Limb (tissue), 2 donors: Measurements from ENCODE around the gene NRXN2.
A peak's percentile ranks its signal among the peaks of the same experiment; 100 is the strongest.
"Not testable (repeated sequence)": the region's sequence is repeated elsewhere in the genome, so short reads cannot be mapped to it uniquely, and the experiment has no call there.

Experiments used
- DNase-seq, 2 donors: peaks; one replicate each; pipeline ENCODE4 v3.0.0-alpha.2; 2016; ENCODE audit errors: extremely low spot score in 2 of 2

The NRXN2 gene

DNA sequence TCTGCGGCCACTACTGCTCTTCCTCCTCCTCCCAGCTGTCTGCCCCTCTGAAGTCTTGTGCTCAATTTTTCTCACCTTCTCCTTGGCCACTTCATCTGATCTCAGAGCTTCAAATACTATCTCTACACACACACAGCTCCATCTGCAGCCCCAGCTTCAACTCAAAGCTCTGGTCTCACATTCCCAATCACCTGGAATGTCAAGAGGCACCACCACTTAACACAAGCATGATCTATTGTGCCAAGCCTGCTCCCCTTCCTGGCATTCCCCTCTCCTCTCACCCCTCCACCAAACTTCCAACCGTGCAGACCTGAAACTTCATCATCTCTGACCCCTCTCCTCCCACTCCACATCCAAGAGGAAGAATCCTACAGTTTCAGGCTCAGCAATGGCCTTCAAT is 17.5 kb downstream of the NRXN2 start:
- DNase-seq, result no peak

DNA sequence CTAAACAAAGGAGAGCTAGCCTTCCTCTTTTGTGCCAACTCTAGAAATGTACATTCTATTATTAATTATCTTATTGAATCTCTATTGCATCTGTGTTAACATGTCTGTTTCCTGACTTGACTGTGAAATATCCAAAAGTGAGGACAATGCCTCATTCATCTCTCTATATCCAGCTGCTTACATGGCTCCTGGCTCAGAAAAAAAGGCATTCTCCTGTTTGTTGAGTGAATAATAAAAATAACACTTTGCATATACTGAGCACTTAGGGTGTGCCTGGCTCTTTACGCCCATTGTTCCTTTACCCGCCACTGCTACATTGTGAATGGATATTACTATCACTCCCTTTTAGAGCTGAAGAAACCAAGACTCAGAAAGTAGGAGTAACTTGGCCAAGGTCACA is 19.9 kb downstream of the NRXN2 start:
- no peak for DNase-seq

DNA sequence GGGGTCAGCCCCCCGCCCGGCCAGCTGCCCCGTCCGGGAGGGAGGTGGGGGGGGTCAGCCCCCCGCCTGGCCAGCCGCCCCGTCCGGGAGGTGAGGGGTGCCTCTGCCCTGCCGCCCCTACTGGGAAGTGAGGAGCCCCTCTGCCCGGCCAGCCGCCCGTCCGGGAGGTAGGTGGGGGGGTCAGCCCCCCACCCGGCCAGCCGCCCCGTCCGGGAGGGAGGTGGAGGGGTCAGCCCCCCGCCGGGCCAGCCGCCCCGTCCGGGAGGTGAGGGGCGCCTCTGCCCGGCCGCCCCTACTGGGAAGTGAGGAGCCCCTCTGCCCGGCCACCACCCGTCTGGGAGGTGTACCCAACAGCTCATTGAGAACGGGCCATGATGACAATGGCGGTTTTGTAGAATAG is 21.0 kb downstream of the NRXN2 start:
- not testable (repeated sequence) for DNase-seq

DNA sequence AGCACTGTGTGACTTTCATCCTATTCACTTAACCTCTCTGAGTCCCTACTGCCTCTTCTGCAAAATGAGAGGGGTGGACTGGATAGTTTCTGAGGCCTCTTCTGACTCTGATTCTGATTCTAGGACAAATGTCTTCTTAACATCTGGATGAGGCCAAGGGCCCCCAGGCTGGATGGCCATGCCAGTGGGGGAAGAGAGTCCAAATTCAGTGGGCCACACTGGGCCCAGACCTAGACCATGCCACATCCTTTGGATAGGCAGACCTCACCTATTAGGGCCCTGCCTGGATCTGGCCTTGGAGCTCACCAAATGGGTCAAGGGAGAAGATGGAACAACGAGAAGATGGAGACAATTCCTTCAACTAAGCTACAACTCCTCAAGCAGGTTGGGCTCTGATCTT is 24.6 kb downstream of the NRXN2 start:
- no peak for DNase-seq

DNA sequence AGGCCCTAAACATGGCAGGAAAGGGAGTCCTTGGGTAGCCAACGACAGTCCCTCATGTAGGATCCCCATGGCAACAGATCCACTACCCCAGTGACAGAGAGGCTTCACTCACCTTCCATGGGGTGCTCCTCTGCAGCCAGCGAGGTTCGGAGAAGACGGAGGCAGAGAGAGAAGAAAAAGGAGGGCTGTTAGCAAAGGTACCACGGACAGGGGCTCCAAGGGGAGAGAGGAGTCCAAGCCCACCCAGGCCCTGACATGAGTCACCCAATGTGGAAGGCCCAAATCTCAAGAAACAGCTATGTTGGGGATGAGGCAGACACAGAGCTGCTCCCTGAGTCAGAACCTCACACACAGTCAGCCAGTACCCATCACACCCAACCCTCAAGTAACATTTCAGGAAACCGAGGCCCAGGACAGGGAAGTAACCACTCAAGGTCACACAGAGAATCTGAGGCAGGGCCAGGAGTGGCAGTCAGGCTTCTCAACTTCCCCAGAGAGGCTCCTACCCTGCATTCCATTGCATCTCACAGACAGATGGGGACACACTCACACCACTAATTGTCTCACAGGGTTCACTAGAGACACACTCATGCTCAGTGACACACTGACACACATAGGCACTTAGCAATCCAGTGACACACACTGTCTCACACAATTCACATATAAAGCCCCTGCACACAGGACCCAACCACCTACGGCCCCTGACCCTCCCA is 25.2 kb downstream of the NRXN2 start:
- DNase-seq, result no peak

DNA sequence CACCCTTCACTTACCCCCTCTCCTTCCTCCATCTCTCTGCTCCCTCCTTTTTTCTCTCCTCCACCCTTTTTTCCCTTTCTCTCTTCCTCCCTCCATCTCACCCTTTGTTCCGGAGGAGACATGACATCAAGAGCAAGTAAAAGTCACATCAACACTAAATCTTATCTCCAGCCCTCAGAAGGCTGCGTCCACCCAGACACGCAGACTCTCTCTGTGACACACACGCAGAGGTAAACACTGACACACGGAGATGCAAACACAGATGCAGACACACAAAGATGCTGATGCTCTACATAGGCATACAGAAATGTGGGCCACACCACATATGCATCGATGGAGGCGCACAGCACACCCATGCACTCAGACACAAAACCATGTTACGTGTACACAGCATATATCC is 27.0 kb downstream of the NRXN2 start:
- no peak for DNase-seq

DNA sequence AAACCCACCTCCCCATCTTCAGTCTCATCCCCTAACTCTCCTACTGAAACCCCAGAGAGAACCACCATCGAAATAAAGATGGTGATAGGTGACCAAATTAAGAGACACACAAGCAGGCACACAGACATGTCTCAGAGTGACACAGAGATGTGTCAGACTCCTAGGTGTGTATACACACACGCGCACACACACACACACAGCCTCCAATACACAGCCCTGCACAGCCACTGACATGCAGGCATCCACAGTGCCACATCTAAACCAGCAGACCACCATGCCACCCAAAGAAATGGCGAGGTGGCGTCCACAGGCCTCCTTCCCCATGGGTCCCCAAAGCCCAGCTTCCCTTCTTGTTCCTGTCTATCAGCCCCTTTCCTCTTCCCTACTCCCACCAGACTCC is 27.4 kb downstream of the NRXN2 start:
- DNase-seq, result no peak

DNA sequence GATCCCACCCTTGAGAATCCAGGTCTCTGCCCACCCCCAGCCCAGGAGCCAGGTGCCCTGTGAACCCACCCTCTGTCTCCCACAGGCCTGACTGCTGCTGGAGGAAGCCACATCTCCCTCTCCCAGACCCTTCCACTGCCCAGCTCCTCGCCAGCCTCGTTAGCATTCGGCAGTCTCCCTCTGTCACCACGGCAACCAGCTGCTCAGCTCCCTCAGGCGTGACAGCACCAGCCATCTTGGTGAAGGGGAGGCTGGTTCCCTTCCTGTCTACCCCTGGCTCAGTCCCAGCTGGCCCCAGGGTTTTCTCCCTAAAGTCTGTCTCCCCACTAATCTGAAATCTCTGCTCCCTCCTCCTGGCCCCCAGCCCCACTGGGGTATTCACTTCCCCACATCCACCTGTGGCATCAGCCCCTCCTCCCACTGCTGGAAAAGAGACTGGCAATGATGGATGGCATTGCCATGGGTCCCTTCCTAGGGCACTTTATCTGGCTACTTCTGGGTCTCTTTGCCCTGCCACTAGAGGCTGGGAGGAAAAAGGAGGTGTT is 28.1 kb downstream of the NRXN2 start:
- DNase-seq, result peak in 1 of 2 donors; percentile 68

DNA sequence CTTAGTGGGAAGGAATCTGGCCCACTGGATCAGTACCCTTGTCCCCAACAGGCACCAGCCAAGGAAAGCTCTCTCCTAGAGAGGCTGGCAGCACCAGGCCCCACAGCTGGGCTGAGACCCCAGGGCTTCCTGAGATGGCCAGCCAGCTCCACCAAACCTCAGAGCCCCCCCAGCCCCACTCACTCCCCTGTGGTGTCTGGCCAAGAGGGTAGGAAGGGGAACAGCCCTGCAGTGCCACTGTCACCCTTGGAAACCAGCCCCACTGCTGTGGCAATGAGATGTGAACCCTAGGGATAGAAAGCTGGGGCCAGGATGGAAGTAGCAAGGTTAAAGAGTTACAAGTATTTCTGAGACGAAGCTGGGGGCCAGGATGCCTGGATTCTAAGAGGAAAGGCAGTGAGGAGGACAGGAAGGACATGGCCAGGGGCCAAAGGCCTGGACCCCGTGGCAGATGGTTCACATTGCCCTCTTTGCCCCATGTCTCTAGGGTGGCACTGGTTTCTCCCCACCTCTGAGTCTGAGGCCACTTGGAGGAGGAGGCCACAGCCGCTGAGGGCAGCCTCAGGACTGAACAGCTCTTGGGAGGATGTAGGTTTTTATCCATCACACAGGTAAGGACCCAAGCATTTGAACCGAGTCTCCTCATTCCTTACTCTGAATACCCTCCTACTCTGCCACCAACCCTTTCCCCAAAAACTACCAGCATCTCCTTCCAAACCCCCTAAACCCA is 28.8 kb downstream of the NRXN2 start:
- DNase-seq, result no peak

DNA sequence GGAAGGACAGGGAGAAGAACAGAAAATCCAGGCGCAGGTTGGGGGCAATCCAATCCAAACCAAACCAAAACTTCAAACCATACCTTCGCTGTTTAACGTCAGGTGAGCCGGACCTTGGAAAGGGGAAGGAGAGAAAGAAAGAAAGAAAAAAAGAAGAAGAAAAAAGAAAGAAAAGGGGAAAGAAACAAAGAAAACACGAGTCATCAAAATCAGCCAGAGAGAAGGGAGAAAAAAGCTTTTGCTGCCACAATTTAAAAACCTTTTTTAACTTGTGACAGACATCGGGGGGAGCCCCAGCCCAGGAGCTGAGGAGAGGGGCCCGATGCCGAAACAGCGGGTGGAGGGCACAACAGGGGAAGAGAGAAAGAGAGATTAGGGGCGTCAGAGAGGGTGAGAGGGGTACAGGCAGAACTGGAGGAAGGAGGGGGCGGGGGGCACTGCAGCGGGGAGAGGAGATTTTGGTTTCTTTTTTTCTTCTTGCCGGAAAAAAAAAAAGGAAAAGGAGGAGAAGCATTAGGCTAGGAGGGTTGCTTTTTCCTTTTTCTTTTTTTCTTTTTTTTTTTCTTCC is 30.1 kb downstream of the NRXN2 start:
- DNase-seq, result no peak

DNA sequence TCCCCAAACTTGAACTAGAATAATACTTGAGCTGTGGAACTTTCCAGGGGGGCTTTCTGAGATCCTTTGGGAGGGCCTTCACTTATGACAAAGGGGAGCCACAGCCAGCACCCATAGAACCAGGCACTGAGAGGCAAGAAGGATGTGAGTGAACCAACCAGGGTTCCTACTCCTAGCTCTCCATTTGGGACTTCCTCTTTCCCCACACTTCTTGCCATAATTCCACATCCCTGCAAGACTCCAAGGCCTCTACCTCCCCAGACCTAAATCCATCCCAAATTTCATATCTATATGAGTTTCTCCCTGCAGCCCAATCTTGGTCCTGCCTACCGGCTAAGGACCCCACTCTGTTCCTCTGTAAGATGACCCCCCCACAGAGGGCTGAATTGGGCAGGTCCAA is 31.5 kb downstream of the NRXN2 start:
- no peak for DNase-seq

DNA sequence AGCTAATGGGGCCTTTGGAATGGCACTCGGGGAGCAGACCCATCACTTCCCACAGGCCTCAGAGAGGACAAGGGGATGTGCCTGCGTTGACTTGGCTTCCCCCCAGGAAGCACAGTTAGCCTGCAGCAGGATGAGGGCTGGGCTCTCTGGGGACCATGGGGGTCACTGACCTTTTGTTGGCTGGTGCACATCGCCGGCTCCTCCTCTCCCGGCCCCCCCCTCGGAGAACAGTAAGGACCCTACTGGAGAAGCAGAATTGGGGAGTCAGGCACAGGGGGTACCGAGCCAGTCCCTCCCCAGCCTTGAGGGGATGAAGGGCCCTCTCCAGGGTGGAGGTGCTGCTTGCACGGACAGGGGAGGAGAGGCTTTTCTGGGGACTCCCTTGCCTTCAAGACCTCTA is 32.8 kb downstream of the NRXN2 start:
- no peak for DNase-seq

DNA sequence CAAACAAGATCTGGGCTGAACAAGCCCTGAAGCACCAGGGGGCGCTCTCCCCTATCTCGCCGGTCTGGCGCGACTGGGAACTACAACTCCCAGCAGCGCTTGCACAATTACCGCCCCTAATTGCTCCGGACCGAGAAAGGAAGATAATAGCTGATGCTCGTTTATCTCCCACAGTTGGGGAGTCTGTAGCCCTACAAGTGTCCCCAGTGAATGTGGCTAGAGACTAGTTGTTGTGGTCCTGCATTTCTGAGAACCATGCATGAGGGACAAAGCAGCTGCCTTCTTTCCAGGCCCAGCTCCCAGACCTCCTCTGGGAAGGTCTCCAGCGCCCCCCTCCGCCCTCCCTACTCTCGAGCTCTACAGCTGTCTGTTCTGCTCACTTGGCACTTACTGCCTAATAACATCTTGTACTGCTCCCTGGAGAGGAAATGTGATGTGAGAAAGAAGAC is 34.4 kb downstream of the NRXN2 start:
- DNase-seq, result peak; percentile 93 to 97

DNA sequence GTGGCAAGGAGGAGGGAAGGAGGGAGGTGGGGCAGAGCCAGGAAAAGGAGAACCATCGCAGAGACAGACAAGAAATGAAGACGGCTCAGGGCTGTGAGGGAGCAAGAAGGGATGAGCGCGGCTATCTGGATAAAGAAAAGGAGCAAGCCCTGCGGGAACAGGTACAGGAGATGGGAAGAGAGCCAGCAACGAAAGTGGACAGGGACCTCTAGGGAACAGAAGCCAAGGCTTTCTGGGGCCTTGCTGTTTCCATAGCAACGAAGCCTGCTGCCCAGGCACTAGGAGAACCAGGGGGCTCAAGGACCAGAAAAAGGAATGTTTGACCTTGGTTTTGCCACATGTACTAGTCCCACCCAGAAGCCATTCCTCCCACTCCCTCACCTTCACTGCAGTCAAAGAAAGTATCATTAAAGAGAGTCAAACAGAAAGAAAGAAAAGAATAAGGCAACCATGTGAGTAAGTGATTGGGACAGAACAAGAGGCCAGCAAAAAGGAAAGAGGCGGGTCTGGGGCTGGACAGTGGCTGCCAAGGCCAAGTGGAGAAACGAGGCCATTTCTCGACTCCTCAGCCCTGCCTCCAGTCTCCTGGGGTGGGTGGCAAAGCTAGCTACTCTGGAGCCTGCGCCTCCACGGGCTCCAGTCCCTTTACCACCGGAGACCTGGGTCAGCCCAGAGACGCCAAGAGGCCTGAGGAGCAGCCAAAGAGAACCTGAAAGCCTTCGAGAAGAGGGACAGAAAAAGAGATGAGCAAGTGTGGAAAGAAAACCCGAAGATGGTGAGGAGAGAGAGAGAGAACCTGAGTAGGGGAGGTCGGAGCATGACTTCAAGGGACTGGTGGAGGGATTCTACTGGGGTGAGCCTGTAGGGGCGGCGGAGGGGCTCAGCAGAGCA is 35.1 kb downstream of the NRXN2 start:
- DNase-seq, result no peak

DNA sequence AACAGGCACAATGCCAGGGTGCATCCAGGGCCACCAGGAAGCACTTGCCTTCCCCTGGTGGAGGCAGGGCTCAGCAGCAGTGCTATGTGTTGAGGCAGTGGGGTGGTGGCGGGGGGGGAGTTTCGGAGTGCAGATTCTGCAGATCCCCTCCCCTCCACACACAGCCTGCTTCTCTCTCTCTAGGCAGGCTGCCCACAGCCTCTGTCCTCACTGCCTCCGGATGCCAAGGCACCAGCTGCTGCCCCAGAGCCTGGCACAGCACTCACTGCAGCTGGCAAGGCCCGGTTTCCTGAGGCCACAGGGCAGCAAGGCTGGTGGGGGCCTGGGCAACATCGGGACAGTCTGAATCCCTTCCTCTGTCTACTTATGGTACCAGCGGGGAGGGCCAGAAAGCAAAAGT is 35.8 kb downstream of the NRXN2 start:
- peak; percentile 35 to 48 for DNase-seq

DNA sequence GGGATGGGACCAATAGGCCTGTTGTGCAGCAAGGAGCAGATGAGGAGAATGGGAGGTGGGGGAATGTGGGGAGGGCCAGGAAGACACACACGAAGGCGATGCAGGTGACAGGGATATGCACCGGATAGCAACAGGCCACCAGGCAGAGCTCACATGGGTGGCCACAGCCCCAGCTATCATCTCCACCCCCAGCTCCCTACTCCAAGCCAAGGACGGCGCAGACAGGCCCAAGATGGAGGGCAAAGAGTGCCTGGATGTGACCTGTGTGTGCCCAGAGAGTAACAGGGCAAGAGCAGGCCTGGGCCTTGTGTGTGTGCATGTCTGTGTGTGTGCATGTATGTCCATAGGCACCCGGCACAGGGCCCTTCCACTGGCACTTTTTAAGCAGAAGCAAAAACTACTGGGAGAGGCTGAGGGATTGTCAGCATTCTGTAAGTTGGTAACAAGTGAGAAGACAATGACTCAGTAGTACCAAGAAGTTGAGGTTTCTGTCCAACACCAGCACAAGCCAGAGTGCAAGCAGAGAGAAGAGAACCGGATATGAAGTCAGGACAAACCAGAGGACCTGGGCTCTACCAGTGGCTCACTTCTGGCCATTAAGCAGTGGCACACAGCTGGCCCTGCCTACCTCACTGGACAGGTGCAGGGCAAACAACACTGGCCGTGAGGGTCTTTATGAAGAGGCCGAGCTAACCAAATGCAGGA is 36.4 kb downstream of the NRXN2 start:
- DNase-seq, result no peak

DNA sequence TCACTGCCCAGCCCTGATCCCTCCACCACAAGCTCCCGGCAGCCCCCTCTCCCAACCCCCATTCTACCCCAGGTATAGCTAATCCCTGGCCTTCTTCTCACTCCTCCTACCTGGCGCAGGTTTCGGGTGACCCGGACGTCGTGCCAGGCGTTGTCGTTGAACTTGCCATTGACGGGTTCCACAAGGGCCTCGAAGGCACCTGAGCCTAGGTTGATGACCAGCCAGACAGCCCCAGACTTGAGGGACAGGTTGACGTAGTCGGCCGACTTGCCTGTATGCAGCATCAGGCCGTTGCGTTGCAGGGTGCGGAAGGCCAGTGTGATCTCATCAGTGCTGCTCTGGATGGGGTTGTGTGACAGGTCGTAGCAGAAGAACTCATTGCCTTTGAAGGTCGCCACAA is 37.5 kb downstream of the NRXN2 start:
- no peak for DNase-seq

DNA sequence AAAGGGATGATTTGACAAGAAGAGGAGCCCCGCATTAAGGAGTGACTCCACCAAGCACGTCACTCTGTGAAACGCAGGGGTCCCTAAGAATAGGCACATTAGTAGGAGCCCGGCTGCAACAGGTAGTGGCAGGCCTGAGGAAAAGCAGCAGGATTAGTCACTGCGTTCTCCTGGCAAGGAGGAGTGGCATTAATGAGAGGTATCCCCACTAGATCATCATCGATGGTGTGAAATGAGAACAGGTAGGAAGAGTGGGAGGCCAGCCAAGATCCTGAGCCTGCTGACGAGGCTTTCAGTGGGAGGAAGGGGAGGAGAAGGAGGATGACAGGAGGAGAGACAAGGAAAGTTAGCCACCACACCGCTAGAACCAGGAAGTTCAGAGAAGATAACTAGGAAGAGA is 38.6 kb downstream of the NRXN2 start:
- no peak for DNase-seq

DNA sequence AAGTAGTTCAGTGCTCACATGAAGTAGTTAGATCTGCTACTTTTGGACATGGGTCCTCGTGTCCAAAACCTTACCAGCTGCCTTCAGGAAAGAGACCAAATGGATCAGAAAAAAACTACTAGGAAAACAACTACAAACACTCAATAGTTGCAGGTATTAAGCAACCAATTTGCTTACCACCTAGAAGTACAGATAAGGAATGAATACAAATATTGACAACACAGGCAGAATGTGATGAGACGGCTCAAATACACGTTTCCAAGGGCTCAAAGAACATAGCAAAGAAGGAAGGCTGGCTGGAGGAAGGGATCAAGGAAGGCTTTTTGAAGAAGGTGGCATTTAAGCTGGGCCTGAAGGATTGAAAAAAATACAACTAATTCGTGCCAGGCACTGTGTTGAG is 41.8 kb downstream of the NRXN2 start:
- DNase-seq, result no peak

DNA sequence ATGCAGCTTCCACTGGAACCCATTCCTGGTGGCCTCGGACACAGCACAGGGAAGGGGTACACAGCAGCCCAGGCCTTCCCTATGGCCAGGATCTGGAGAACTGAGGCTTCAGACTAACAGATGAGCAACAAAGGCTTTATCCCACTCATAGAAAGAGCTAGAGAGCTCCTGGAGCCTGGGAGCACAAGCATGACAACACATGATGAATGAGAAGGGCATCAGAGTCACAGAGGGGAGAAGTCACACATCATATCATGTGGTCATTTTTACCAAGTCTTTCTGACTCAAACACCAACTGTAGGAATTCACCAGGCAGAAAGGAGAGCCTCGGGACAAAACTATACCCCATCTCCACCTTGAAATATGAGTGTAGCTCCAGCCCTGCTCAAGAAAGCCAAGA is 43.2 kb downstream of the NRXN2 start:
- DNase-seq, result no peak

DNA sequence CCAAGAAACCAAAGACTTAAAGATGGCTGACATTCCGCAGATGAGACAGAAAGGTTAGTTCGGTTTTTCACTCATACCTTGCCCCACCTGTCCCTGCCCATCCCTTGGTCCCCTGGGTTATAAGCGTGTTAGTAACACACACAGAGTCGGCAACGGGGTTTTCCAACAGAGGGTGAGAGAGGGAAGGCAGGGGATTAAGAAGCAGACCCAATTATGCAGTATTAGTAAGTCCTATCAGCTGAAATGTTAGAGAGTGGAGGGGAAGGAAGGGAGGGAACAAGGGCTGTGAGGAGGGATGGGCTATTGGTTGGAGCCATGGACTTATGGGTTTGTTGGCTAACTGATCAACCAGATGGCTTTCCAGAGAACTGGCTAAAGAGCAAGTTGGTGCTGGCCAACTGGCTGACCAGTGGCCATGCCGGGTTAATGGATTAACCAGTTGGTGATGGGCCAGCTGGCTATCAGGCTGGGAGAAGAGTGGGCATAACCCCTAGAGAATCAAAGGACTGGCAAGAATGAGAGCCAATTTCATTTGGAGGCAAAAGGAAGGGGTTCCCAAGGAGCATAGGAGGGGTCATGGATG is 45.5 kb downstream of the NRXN2 start:
- DNase-seq, result no peak
